H9 (cell line): ENCODE results near the gene WBP2. TPM values are rescaled to one million over a fixed set of nuclear protein-coding genes. Genes with fewer than 3 reads are reported as not detected.
"Not testable (repeated sequence)": the region's sequence is repeated elsewhere in the genome, so short reads cannot be mapped to it uniquely, and the experiment has no call there.

ENCODE experiments used
- DNase-seq: peaks from one replicate; pipeline ENCODE4 v3.0.0-alpha.2; 2017
- H2AFZ ChIP-seq: one replicate; pipeline ENCODE4 v1.6.1; 2013; ENCODE audit warnings: mild to moderate bottlenecking, low read length, control low read depth, moderate library complexity
- H2AK5ac ChIP-seq: 2 replicates; pipeline ENCODE4 v1.6.1; 2013; ENCODE audit warnings: low read length, control low read depth, mixed read lengths; ENCODE audit not compliant: insufficient read length
- H2BK120ac ChIP-seq: one replicate; pipeline ENCODE4 v1.6.1; 2013; ENCODE audit warnings: low read depth, mild to moderate bottlenecking, low read length, control low read depth, inconsistent platforms; ENCODE audit not compliant: poor library complexity, severe bottlenecking
- H2BK12ac ChIP-seq: 2 replicates; pipeline ENCODE4 v1.6.1; 2013; ENCODE audit warnings: low read length, control low read depth, mixed read lengths, low read depth; ENCODE audit not compliant: insufficient read length
- H2BK15ac ChIP-seq: 2 replicates; pipeline ENCODE4 v1.6.1; 2013; ENCODE audit warnings: low read depth, low read length, control low read depth
- H2BK20ac ChIP-seq: one replicate; pipeline ENCODE4 v1.6.1; 2013; ENCODE audit warnings: low read depth, mild to moderate bottlenecking, low read length, control low read depth, inconsistent platforms; ENCODE audit not compliant: poor library complexity, severe bottlenecking
- H2BK5ac ChIP-seq: 2 replicates; pipeline ENCODE4 v1.6.1; 2013; ENCODE audit warnings: low read length, control low read depth, mixed read lengths; ENCODE audit not compliant: insufficient read length
- H3K14ac ChIP-seq: 2 replicates; pipeline ENCODE4 v1.6.1; 2013; ENCODE audit warnings: low read length, control low read depth; ENCODE audit not compliant: insufficient read depth
- H3K18ac ChIP-seq: 2 replicates; pipeline ENCODE4 v1.6.1; 2013; ENCODE audit warnings: low read depth, mild to moderate bottlenecking, mixed read lengths, low read length, control low read depth; ENCODE audit not compliant: insufficient read length
- H3K23ac ChIP-seq: 2 replicates; pipeline ENCODE4 v1.6.1; 2013; ENCODE audit warnings: low read length, control low read depth, mixed read lengths, low read depth; ENCODE audit not compliant: insufficient read length
- H3K23me2 ChIP-seq: 2 replicates; pipeline ENCODE4 v1.6.1; 2013; ENCODE audit warnings: low read depth, mild to moderate bottlenecking, mixed read lengths, low read length, control low read depth; ENCODE audit not compliant: insufficient read length, poor library complexity, severe bottlenecking
- H3K27ac ChIP-seq: 2 replicates; pipeline ENCODE4 v1.5.1; 2013; ENCODE audit warnings: low read length, control low read depth, mixed read lengths, low read depth; ENCODE audit not compliant: insufficient read length
- H3K27me3 ChIP-seq: 2 replicates; pipeline ENCODE4 v1.6.1; 2013; ENCODE audit warnings: low read length, control low read depth, inconsistent platforms; ENCODE audit not compliant: insufficient read depth
- H3K4ac ChIP-seq: 2 replicates; pipeline ENCODE4 v1.6.1; 2013; ENCODE audit warnings: low read depth, mild to moderate bottlenecking, control low read depth, inconsistent platforms, low read length, moderate library complexity
- H3K4me1 ChIP-seq: 2 replicates; pipeline ENCODE4 v1.6.1; 2013; ENCODE audit warnings: low read length, control low read depth, inconsistent platforms; ENCODE audit not compliant: insufficient read depth
- H3K4me2 ChIP-seq: 2 replicates; pipeline ENCODE4 v1.6.1; 2013; ENCODE audit warnings: low read length, control low read depth, mixed read lengths; ENCODE audit not compliant: insufficient read length, insufficient read depth
- H3K56ac ChIP-seq: 2 replicates; pipeline ENCODE4 v1.6.1; 2013; ENCODE audit warnings: low read depth, mild to moderate bottlenecking, mixed read lengths, low read length, control low read depth; ENCODE audit not compliant: insufficient read length
- H3K79me1 ChIP-seq: 2 replicates; pipeline ENCODE4 v1.6.1; 2013; ENCODE audit warnings: low read depth, mild to moderate bottlenecking, moderate library complexity, low read length, control low read depth, inconsistent platforms; ENCODE audit not compliant: insufficient read depth, poor library complexity, severe bottlenecking
- H3K79me2 ChIP-seq: 2 replicates; pipeline ENCODE4 v1.6.1; 2013; ENCODE audit warnings: low read length, control low read depth, inconsistent platforms; ENCODE audit not compliant: insufficient read depth
- H3K9ac ChIP-seq: 2 replicates; pipeline ENCODE4 v1.6.1; 2013; ENCODE audit warnings: low read length, control low read depth, mixed read lengths; ENCODE audit not compliant: insufficient read length; ENCODE audit errors: extremely low read depth
- H3K9me3 ChIP-seq: one replicate; pipeline ENCODE4 v1.6.1; 2013; ENCODE audit warnings: low read depth, low read length, inconsistent platforms; ENCODE audit not compliant: control insufficient read depth
- H3T11ph ChIP-seq: one replicate; pipeline ENCODE4 v1.6.1; 2013; ENCODE audit warnings: mild to moderate bottlenecking, low read length, control low read depth, inconsistent platforms
- H4K20me1 ChIP-seq: one replicate; pipeline ENCODE4 v1.6.1; 2013; ENCODE audit not compliant: control insufficient read depth, insufficient read length, insufficient read depth
- H4K5ac ChIP-seq: 2 replicates; pipeline ENCODE4 v1.6.1; 2013; ENCODE audit warnings: low read depth, mild to moderate bottlenecking, mixed read lengths, low read length, control low read depth; ENCODE audit not compliant: insufficient read length
- H4K8ac ChIP-seq: replicated peaks from 2 replicates; pipeline ENCODE4 v1.6.1; 2013; ENCODE audit warnings: low read length, control low read depth, mixed read lengths, low read depth; ENCODE audit not compliant: insufficient read length
- H4K91ac ChIP-seq: 2 replicates; pipeline ENCODE4 v1.6.1; 2013; ENCODE audit warnings: low read depth, mild to moderate bottlenecking, moderate library complexity, mixed read lengths, low read length, control low read depth; ENCODE audit not compliant: insufficient read length
- H3K27ac Mint-ChIP-seq, 3 experiments: 2 replicates in 2 of 3; 3 replicates in 1 of 3; pipeline ENCODE4 v1.8.0; 2020 to 2021; ENCODE audit warnings: mixed read lengths in 3 of 3, mild to moderate bottlenecking in 1 of 3, moderate library complexity in 1 of 3
- H3K27me3 Mint-ChIP-seq: 2 replicates; pipeline ENCODE4 v1.8.0; 2021; ENCODE audit warnings: low read depth, mild to moderate bottlenecking, moderate library complexity, mixed read lengths
- H3K36me3 Mint-ChIP-seq, 3 experiments: 2 replicates in 2 of 3; 3 replicates in 1 of 3; pipeline ENCODE4 v1.8.0; 2020 to 2021; ENCODE audit warnings: low read depth in 3 of 3, mixed read lengths in 3 of 3; ENCODE audit not compliant: insufficient read depth in 1 of 3
- H3K4me1 Mint-ChIP-seq, 2 experiments: 2 replicates each; pipeline ENCODE4 v1.8.0; 2020; ENCODE audit warnings: mixed read lengths in 2 of 2
- H3K4me3 Mint-ChIP-seq, 2 experiments: 2 replicates in 1 of 2; 3 replicates in 1 of 2; pipeline ENCODE4 v1.8.0; 2020 to 2021; ENCODE audit warnings: mild to moderate bottlenecking in 2 of 2, mixed read lengths in 2 of 2, moderate library complexity in 1 of 2
- H3K9me3 Mint-ChIP-seq, 2 experiments: 2 replicates in 1 of 2; 3 replicates in 1 of 2; pipeline ENCODE4 v1.8.0; 2020; ENCODE audit warnings: mild to moderate bottlenecking in 2 of 2, mixed read lengths in 2 of 2, moderate library complexity in 1 of 2
- WGBS: extraction: QIAGEN DNeasy Blood & Tissue Kit; methylation state at CpG from one replicate; pipeline ENCODE4 v1.1.7; 2013; ENCODE audit warnings: missing lambda C conversion rate, low lambda C conversion rate, mixed read lengths; ENCODE audit not compliant: insufficient read length; ENCODE audit errors: extremely low coverage; 5-methylcytosine and 5-hydroxymethylcytosine counted together
- total RNA-seq: library from RNA; stranded (reverse); gene quantifications from 2 replicates; pipeline ENCODE4 v1.2.1, GENCODE V29; 2021
- TF ChIP-seq, protein P1 (sequence below): fragments of 200-600 bp; sonication (generic); conservative IDR thresholded peaks from 3 replicates; pipeline ENCODE4 v1.8.0; 2021; ENCODE audit warnings: antibody characterized with exemption, mild to moderate bottlenecking

The WBP2 gene
- total RNA-seq, 1 experiment from 2014 or later = 63.2 TPM

DNA sequence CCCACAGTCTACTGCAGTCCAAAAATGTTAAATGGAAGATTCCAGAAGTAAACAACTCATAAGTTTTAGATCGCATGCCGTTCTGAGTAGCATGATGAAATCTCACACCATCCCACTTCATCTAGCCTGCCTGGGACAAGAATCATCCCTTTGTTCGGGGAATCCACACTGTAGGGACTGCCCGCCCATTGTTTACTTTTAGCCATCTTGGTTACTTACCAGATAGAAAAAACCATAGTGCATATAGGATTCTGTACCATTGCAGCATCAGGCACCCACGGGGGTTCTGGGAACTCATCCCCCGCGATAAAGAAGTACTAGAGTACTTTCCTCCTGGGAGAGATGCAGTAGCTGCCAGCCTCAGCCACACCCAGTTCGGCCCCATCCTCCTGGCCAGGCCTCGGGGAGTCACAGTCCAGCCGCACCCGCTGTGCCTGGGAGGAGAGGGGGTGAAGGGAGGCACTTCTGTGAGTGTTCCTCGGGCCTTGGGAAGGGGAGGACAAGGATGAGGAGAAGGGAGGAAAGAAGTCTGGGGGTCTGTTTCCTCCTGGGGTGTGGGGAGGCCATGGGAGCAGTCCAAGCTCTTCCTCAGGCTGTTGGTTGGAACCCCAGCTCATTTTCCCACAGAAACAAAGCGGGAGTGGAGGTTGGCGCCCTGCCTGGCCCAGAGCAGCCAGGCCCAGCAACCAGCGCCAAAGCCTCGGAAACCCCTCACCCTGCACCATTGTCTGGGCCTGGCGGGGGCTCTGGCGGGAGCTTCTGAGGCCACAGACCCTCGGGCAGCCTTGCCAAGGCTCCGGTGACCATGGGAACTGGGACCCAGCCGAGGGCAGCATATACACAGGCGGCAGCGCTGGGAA, 14.4 kb upstream of the WBP2 start:
- Histone ChIP-seq H4K91ac (no peak overlapping the region), H4K5ac (no peak overlapping the region), H3K4me2 (no peak overlapping the region), H3K79me2 (no peaks in the 10 kb centered on the region), H3K14ac (no peak overlapping the region), H2BK12ac (no peak overlapping the region), H4K8ac (no peak overlapping the region), H2BK20ac (no peak overlapping the region), H2AK5ac (no peak overlapping the region), H2BK120ac (no peak overlapping the region), H3K23me2 (peaks cover 3% of the 10 kb centered on the region), H3K4ac (no peak overlapping the region), H3K4me1 (no peaks in the 10 kb centered on the region; the same call in 1 of the 2 replicates), H3K18ac (peak overlapping the region; percentile 30), H2BK15ac (no peak overlapping the region), H4K20me1 (no peaks in the 10 kb centered on the region), H3K27ac (no peak overlapping the region), H3T11ph (no peak overlapping the region), H3K9ac (no peak overlapping the region), H3K9me3 (no peaks in the 10 kb centered on the region), H2BK5ac (no peak overlapping the region), H3K56ac (no peak overlapping the region), H2AFZ (no peak overlapping the region), H3K27me3 (no peaks in the 10 kb centered on the region), H3K79me1 (no peaks in the 10 kb centered on the region), H3K23ac (no peak overlapping the region)
- TF ChIP-seq, protein P1, sequence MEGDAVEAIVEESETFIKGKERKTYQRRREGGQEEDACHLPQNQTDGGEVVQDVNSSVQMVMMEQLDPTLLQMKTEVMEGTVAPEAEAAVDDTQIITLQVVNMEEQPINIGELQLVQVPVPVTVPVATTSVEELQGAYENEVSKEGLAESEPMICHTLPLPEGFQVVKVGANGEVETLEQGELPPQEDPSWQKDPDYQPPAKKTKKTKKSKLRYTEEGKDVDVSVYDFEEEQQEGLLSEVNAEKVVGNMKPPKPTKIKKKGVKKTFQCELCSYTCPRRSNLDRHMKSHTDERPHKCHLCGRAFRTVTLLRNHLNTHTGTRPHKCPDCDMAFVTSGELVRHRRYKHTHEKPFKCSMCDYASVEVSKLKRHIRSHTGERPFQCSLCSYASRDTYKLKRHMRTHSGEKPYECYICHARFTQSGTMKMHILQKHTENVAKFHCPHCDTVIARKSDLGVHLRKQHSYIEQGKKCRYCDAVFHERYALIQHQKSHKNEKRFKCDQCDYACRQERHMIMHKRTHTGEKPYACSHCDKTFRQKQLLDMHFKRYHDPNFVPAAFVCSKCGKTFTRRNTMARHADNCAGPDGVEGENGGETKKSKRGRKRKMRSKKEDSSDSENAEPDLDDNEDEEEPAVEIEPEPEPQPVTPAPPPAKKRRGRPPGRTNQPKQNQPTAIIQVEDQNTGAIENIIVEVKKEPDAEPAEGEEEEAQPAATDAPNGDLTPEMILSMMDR = no peak
- no peaks in the 10 kb centered on the region; the same call in 1 of the 2 replicates for H3K27me3 Mint-ChIP-seq
- no CpG with 5 or more reads among the region's 23 CpGs for WGBS
- no peak for DNase-seq
- H3K36me3 Mint-ChIP-seq = no peaks in the 10 kb centered on the region; a peak in 1 of 7 replicates
- H3K9me3 Mint-ChIP-seq = no peaks in the 10 kb centered on the region
- H3K4me3 Mint-ChIP-seq = no peak overlapping the region; a peak in 1 of 5 replicates
- peak overlapping the region; percentile 35 to 90 (median 70); a peak in 2 of 7 replicates for H3K27ac Mint-ChIP-seq
- peaks cover 13 to 23% of the 10 kb centered on the region in 2 experiments for H3K4me1 Mint-ChIP-seq

DNA sequence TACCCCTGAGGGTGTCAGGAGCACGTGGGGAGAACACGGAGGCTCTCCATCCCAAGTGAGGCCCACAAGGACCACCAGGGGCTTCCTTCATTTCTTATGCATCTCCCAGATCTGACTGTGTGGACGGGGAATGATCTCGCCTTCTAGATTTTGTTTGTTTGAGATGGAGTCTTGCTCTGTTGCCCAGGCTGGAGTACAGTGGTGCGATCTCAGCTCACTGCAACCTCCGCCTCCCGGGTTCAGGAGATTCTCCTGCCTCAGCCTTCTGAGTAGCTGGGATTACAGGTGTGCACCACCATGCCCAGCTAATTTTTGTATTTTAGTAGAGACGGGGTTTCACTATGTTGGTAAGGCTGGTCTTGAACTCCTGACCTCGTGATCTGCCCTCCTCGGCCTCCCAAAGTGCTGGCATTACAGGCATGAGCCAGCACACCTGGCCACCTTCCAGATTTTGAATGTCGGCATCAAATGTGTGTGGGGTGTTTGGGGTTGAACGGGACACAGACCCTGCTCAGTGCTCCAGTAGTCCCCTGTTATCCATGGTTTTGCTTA, 13.7 kb upstream of the WBP2 start:
- not testable (repeated sequence) for H3K27me3 ChIP-seq
- WGBS = no CpG with 5 or more reads among the region's 12 CpGs

More for the DNA sequence above, 13.7 kb upstream of the WBP2 start:
- not testable (repeated sequence) for H4K20me1 ChIP-seq, DNase-seq, H3K23me2 ChIP-seq, H3K14ac ChIP-seq, H3K27ac ChIP-seq, H2BK15ac ChIP-seq, H4K8ac ChIP-seq, H2BK20ac ChIP-seq, H3K79me1 ChIP-seq, H2AK5ac ChIP-seq, H3K9me3 Mint-ChIP-seq, H3K9ac ChIP-seq, H2BK12ac ChIP-seq, H3K56ac ChIP-seq, H3K4me1 ChIP-seq, H3K4ac ChIP-seq, H3K4me2 ChIP-seq, H3K36me3 Mint-ChIP-seq, H2AFZ ChIP-seq, H3K4me3 Mint-ChIP-seq, H3T11ph ChIP-seq, H3K79me2 ChIP-seq, H3K27me3 Mint-ChIP-seq, H3K9me3 ChIP-seq, H4K91ac ChIP-seq, H2BK5ac ChIP-seq, H3K23ac ChIP-seq, H3K18ac ChIP-seq, H4K5ac ChIP-seq, H2BK120ac ChIP-seq
- Mint-ChIP-seq H3K27ac (peak overlapping the region in 2 of 3 experiments; percentile 35 to 70; a peak in 1 of 7 replicates), H3K4me1 (peaks cover 15 to 27% of the 10 kb centered on the region in 2 experiments)
